Measurements from ENCODE around the gene PAQR7. TPM values are rescaled to one million over a fixed set of nuclear protein-coding genes. Genes with fewer than 3 reads are reported as not detected.

The PAQR7 gene
- total RNA-seq, 2 experiments from 2014 or later: 0.52 to 0.87 TPM

- POLR2A ChIA-PET: no interaction called here
- CTCF ChIA-PET: interaction anchor here (1.2 to 4.8 kb wide), 2 partner anchors 17 to 66 kb away, joined by 3 to 19 read pairs; no protein-coding TSS in a partner anchor
Measured at GRCh38 chr1:25878690-25879089, 3.2 kb upstream of the PAQR7 start.

GRCh38 chr1:25877155-25877554 is 1.6 kb upstream of the PAQR7 start:
- Mint-ChIP-seq H3K4me3 (no peak overlapping the region), H3K9me3 (no peaks in the 10 kb centered on the region), H3K27me3 (peaks cover 20% of the 10 kb centered on the region), H3K36me3 (ENCODE audit: low read depth) (no peaks in the 10 kb centered on the region), H3K27ac (no peak overlapping the region), H3K4me1 (peaks cover 8% of the 10 kb centered on the region)
- ChIA-PET POLR2A (no interaction called here), CTCF (interaction anchor here (1.0 kb wide), 1 partner anchor 9 kb away, joined by 3 read pairs; no protein-coding TSS in a partner anchor)
- no peak for DNase-seq

More at GRCh38 chr1:25878690-25879089, 3.2 kb upstream of the PAQR7 start:
- H3K36me3 Mint-ChIP-seq (ENCODE audit: low read depth): no peaks in the 10 kb centered on the region
- H3K27ac Mint-ChIP-seq: no peak overlapping the region
- H3K4me1 Mint-ChIP-seq: peaks cover 8% of the 10 kb centered on the region
- no peak for DNase-seq
- peaks cover 20% of the 10 kb centered on the region for H3K27me3 Mint-ChIP-seq
- H3K4me3 Mint-ChIP-seq: no peak overlapping the region
- H3K9me3 Mint-ChIP-seq: no peaks in the 10 kb centered on the region

- no peaks in the 10 kb centered on the region for H3K36me3 Mint-ChIP-seq (ENCODE audit: low read depth)
- CTCF ChIA-PET: no interaction called here
- peaks cover 8% of the 10 kb centered on the region for H3K4me1 Mint-ChIP-seq
- no peak overlapping the region for H3K27ac Mint-ChIP-seq
- peaks cover 20% of the 10 kb centered on the region for H3K27me3 Mint-ChIP-seq
- DNase-seq: no peak
- H3K4me3 Mint-ChIP-seq: no peak overlapping the region
- POLR2A ChIA-PET: interaction anchor here (0.6 kb wide), 1 partner anchor 293 kb away, joined by 6 read pairs; no protein-coding TSS in a partner anchor
- H3K9me3 Mint-ChIP-seq: no peaks in the 10 kb centered on the region
Measured at GRCh38 chr1:25876693-25877077, 1.2 kb upstream of the PAQR7 start.

GRCh38 chr1:25875856-25876692 is 566 bp upstream of the PAQR7 start:
- Mint-ChIP-seq H3K27ac (no peak overlapping the region), H3K4me1 (peaks cover 8% of the 10 kb centered on the region), H3K36me3 (ENCODE audit: low read depth) (no peaks in the 10 kb centered on the region), H3K4me3 (peak overlapping the region; percentile 68), H3K27me3 (peaks cover 20% of the 10 kb centered on the region), H3K9me3 (no peaks in the 10 kb centered on the region)
- CTCF ChIA-PET: interaction anchor here (1.6 to 2.0 kb wide), 3 partner anchors 14 to 28 kb away, joined by 3 to 5 read pairs (median 4); no protein-coding TSS in a partner anchor
- POLR2A ChIA-PET: interaction anchor here (0.6 kb wide), 1 partner anchor 293 kb away, joined by 6 read pairs; no protein-coding TSS in a partner anchor
- DNase-seq: no peak

GRCh38 chr1:25874635-25875153 is 814 bp downstream of the PAQR7 start:
- Mint-ChIP-seq H3K27me3 (peaks cover 20% of the 10 kb centered on the region), H3K9me3 (no peaks in the 10 kb centered on the region), H3K4me3 (peak overlapping the region; percentile 75), H3K27ac (peak overlapping the region; percentile 36), H3K36me3 (ENCODE audit: low read depth) (no peaks in the 10 kb centered on the region), H3K4me1 (peaks cover 8% of the 10 kb centered on the region)
- ChIA-PET CTCF (interaction anchor here (0.6 to 2.0 kb wide), 6 partner anchors 10 to 116 kb away, joined by 3 to 5 read pairs (median 3); no protein-coding TSS in a partner anchor), POLR2A (no interaction called here)
- DNase-seq: no peak

GRCh38 chr1:25874209-25874608 is 1.3 kb downstream of the PAQR7 start:
- DNase-seq: no peak
- Mint-ChIP-seq H3K4me3 (peak overlapping the region; percentile 75), H3K4me1 (peaks cover 8% of the 10 kb centered on the region), H3K9me3 (no peaks in the 10 kb centered on the region), H3K27ac (no peak overlapping the region), H3K27me3 (peaks cover 20% of the 10 kb centered on the region), H3K36me3 (ENCODE audit: low read depth) (no peaks in the 10 kb centered on the region)
- ChIA-PET CTCF (interaction anchor here (0.6 to 2.0 kb wide), 5 partner anchors 21 to 123 kb away, joined by 3 to 5 read pairs (median 3); partner anchors contain the start of gene PAFAH2), POLR2A (no interaction called here)

GRCh38 chr1:25873120-25873519 is 2.4 kb downstream of the PAQR7 start:
- Mint-ChIP-seq H3K4me3 (no peak overlapping the region), H3K27ac (no peak overlapping the region), H3K9me3 (no peaks in the 10 kb centered on the region), H3K36me3 (ENCODE audit: low read depth) (no peaks in the 10 kb centered on the region), H3K27me3 (peaks cover 20% of the 10 kb centered on the region), H3K4me1 (peaks cover 8% of the 10 kb centered on the region)
- ChIA-PET CTCF (interaction anchor here (1.7 kb wide), 1 partner anchor 22 kb away, joined by 5 read pairs; no protein-coding TSS in a partner anchor), POLR2A (no interaction called here)
- DNase-seq: no peak

- no peak overlapping the region for H3K27ac Mint-ChIP-seq
- ChIA-PET POLR2A (no interaction called here), CTCF (interaction anchor here (1.7 kb wide), 1 partner anchor 23 kb away, joined by 5 read pairs; no protein-coding TSS in a partner anchor)
- no peaks in the 10 kb centered on the region for H3K36me3 Mint-ChIP-seq (ENCODE audit: low read depth)
- H3K9me3 Mint-ChIP-seq: no peaks in the 10 kb centered on the region
- H3K4me3 Mint-ChIP-seq: no peak overlapping the region
- DNase-seq: no peak
- peaks cover 18% of the 10 kb centered on the region for H3K27me3 Mint-ChIP-seq
- peaks cover 8% of the 10 kb centered on the region for H3K4me1 Mint-ChIP-seq
Measured at GRCh38 chr1:25872713-25873112, 2.8 kb downstream of the PAQR7 start.

- Mint-ChIP-seq H3K4me1 (peaks cover 8% of the 10 kb centered on the region), H3K27ac (no peak overlapping the region), H3K36me3 (ENCODE audit: low read depth) (no peaks in the 10 kb centered on the region), H3K4me3 (no peak overlapping the region), H3K9me3 (no peaks in the 10 kb centered on the region), H3K27me3 (peaks cover 16% of the 10 kb centered on the region)
- ChIA-PET POLR2A (no interaction called here), CTCF (interaction anchor here (1.7 kb wide), 1 partner anchor 24 kb away, joined by 5 read pairs; no protein-coding TSS in a partner anchor)
- no peak for DNase-seq
Measured at GRCh38 chr1:25871704-25872494, 3.6 kb downstream of the PAQR7 start.

GRCh38 chr1:25871086-25871703 is 4.3 kb downstream of the PAQR7 start:
- peaks cover 8% of the 10 kb centered on the region for H3K4me1 Mint-ChIP-seq
- H3K27ac Mint-ChIP-seq: no peak overlapping the region
- no peak overlapping the region for H3K4me3 Mint-ChIP-seq
- ChIA-PET CTCF (interaction anchor here (1.1 to 4.4 kb wide), 3 partner anchors 11 to 24 kb away, joined by 5 to 22 read pairs (median 5); no protein-coding TSS in a partner anchor), POLR2A (no interaction called here)
- DNase-seq: no peak
- peaks cover 9% of the 10 kb centered on the region for H3K27me3 Mint-ChIP-seq
- no peaks in the 10 kb centered on the region for H3K36me3 Mint-ChIP-seq (ENCODE audit: low read depth)
- H3K9me3 Mint-ChIP-seq: no peaks in the 10 kb centered on the region

GRCh38 chr1:25870614-25871013 is 4.9 kb downstream of the PAQR7 start:
- CTCF ChIA-PET: interaction anchor here (0.7 to 4.4 kb wide), 3 partner anchors 10 to 1222 kb away, joined by 3 to 22 read pairs (median 5); no protein-coding TSS in a partner anchor
- H3K36me3 Mint-ChIP-seq (ENCODE audit: low read depth): no peaks in the 10 kb centered on the region
- POLR2A ChIA-PET: no interaction called here

More at GRCh38 chr1:25870614-25871013, 4.9 kb downstream of the PAQR7 start:
- Mint-ChIP-seq H3K27ac (no peak overlapping the region), H3K4me3 (no peak overlapping the region), H3K4me1 (peaks cover 6% of the 10 kb centered on the region), H3K9me3 (no peaks in the 10 kb centered on the region), H3K27me3 (peaks cover 6% of the 10 kb centered on the region)
- no peak for DNase-seq

Data from activated CD4-positive, alpha-beta T cell treated with anti-CD3 and anti-CD28 coated beads, Interleukin-2, amount 10 ng/mL, durations not matched to agents 7 days and 5 days (primary cell).